HepG2 (cell line): ENCODE data around the gene INPP5E. TPM values are rescaled to one million over a fixed set of nuclear protein-coding genes. Genes with fewer than 3 reads are reported as not detected.

Source experiments
- CEBPB ChIP-seq: IDR thresholded peaks from 2 replicates; pipeline ENCODE4 v1.6.1; 2011; ENCODE audit warnings: low read depth, low read length, improper control_type of control experiment, borderline replicate concordance
- GATAD1 ChIP-seq: IDR thresholded peaks from 2 replicates; pipeline ENCODE4 v1.6.1; 2016; ENCODE audit warnings: missing genetic modification reagents, missing compliant biosample characterization
- PRPF4 ChIP-seq: fragments of 200-400 bp; formaldehyde crosslinking; IDR thresholded peaks from 2 replicates; pipeline ENCODE4 v1.6.1; 2016; ENCODE audit warnings: low read length, low read depth; ENCODE audit not compliant: poor library complexity, severe bottlenecking
- ZNF350 ChIP-seq: sonication (generic); formaldehyde crosslinking; IDR thresholded peaks from 2 replicates; pipeline ENCODE4 v1.4.0; 2020; ENCODE audit warnings: mild to moderate bottlenecking, low read depth, missing genetic modification reagents, borderline replicate concordance
- ZNF678 ChIP-seq: sonication (generic); formaldehyde crosslinking; IDR thresholded peaks from 2 replicates; pipeline ENCODE4 v1.4.0; 2020; ENCODE audit warnings: mild to moderate bottlenecking, missing genetic modification reagents
- ZNF879 ChIP-seq: sonication (generic); formaldehyde crosslinking; IDR thresholded peaks from 2 replicates; pipeline ENCODE4 v1.8.1; 2023; ENCODE audit warnings: missing genetic modification reagents
- polyA plus RNA-seq, 8 experiments: library from polyadenylated mRNA; depleted of rRNA in 3 of 8; stranded (reverse) in 7 of 8; unstranded in 1 of 8; fragments of >200 nt; fragmentation: Illumina TruSeq in 4 of 8; extraction: Trizol in 4 of 8; gene quantifications; 2 replicates each; pipeline versions ENCODE4 v1.2.1 to v1.2.3, GENCODE V29; 2011 to 2016; ENCODE audit warnings: low read depth in 4 of 8, missing spikeins in 1 of 8, mixed read lengths in 1 of 8; ENCODE audit not compliant: insufficient read depth in 1 of 8
- total RNA-seq, 5 experiments: library from RNA; depleted of rRNA; stranded (reverse); fragments of >200 nt; fragmentation: Illumina TruSeq; extraction: Trizol; gene quantifications; 2 replicates each; pipeline ENCODE4 v1.2.3, GENCODE V29; 2016; ENCODE audit warnings: low read depth in 1 of 5
- TF ChIP-seq, protein P1 (sequence below): sonication (generic); formaldehyde crosslinking; IDR thresholded peaks from 2 replicates; pipeline ENCODE4 v1.8.1; 2023; ENCODE audit warnings: mild to moderate bottlenecking, missing genetic modification reagents, borderline replicate concordance
- TF ChIP-seq, protein P2 (sequence below): sonication (generic); formaldehyde crosslinking; conservative IDR thresholded peaks from 2 replicates; pipeline ENCODE4 v1.4.0; 2020; ENCODE audit warnings: missing genetic modification reagents
- TF ChIP-seq, protein P3 (sequence below): sonication (generic); formaldehyde crosslinking; IDR thresholded peaks from 2 replicates; pipeline ENCODE4 v1.4.0; 2020; ENCODE audit warnings: missing genetic modification reagents
- TF ChIP-seq, protein P4 (sequence below): sonication (generic); formaldehyde crosslinking; IDR thresholded peaks from 2 replicates; pipeline ENCODE4 v1.4.0; 2020; ENCODE audit warnings: missing genetic modification reagents, mild to moderate bottlenecking, borderline replicate concordance
- TF ChIP-seq, protein P5 (sequence below): sonication (generic); formaldehyde crosslinking; IDR thresholded peaks from 2 replicates; pipeline ENCODE4 v1.4.0; 2020; ENCODE audit warnings: mild to moderate bottlenecking, missing genetic modification reagents
- TF ChIP-seq, protein P6 (sequence below): sonication (generic); formaldehyde crosslinking; IDR thresholded peaks from 2 replicates; pipeline ENCODE4 v1.4.0; 2020; ENCODE audit warnings: missing genetic modification reagents; ENCODE audit errors: not compliant biosample characterization

INPP5E gene
- total and polyA plus RNA-seq, 2 of the 13 experiments (the other 11 are each of a cell fraction or from before 2014, with no cell fraction given): 5.5 TPM

DNA sequence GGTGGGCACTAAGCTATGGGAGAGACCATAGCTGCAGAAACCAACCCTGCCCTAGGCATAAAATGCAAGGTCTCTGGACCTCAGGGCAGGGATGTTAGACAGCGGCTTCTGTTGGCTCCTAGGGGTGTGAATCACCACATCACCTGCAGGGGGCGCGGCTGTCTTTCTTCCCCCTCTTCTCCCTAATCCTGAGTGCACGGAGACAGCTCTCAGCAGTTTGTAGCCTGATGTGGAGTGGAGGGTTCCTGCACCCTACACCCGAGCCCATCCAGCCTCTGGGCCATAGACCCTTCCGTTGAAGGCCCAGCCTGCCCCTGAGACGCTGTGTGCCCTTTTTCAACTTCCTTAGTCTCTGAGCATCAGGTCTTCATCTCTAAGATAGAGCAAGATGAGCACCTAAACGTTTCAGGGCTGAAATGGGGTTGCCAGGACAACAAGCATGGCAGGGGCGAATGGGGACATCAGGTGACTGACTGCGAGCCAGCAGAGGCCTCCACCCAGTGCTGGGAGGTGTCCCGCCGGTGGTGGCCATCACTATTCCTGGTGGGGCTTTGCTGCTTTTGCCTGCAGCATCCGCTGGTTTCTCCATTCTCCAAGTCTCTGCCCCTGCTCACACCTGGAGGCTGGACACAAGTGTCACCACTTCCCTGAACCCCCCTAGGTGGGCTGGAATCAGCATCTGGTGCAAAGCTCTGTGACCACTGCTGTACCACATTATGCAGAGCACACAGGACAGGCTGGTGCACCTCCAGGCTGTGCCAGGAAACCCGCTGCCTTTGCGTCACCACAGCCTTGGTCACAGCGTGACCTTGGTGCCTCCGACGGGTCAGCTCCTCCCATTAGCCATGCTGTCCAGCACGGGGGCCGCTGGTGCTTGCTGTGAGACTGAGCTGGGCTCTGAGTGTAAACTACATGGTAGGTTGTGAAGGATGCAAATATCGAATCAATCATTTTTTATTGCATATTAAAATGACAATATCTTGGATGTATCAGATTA lies 45.7 kb upstream of the INPP5E start (continued):
- peak; percentile 67; the same call in 1 of the 2 replicates for TF ChIP-seq CEBPB
- TF ChIP-seq, protein P1, sequence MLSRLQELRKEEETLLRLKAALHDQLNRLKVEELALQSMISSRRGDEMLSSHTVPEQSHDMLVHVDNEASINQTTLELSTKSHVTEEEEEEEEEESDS: no peak
- TF ChIP-seq, protein P2, sequence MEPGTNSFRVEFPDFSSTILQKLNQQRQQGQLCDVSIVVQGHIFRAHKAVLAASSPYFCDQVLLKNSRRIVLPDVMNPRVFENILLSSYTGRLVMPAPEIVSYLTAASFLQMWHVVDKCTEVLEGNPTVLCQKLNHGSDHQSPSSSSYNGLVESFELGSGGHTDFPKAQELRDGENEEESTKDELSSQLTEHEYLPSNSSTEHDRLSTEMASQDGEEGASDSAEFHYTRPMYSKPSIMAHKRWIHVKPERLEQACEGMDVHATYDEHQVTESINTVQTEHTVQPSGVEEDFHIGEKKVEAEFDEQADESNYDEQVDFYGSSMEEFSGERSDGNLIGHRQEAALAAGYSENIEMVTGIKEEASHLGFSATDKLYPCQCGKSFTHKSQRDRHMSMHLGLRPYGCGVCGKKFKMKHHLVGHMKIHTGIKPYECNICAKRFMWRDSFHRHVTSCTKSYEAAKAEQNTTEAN (CRISPR knock-in tag): 0 out of 2 replicates have a peak, but pooled peaks have one; percentile 31
- TF ChIP-seq, protein P3, sequence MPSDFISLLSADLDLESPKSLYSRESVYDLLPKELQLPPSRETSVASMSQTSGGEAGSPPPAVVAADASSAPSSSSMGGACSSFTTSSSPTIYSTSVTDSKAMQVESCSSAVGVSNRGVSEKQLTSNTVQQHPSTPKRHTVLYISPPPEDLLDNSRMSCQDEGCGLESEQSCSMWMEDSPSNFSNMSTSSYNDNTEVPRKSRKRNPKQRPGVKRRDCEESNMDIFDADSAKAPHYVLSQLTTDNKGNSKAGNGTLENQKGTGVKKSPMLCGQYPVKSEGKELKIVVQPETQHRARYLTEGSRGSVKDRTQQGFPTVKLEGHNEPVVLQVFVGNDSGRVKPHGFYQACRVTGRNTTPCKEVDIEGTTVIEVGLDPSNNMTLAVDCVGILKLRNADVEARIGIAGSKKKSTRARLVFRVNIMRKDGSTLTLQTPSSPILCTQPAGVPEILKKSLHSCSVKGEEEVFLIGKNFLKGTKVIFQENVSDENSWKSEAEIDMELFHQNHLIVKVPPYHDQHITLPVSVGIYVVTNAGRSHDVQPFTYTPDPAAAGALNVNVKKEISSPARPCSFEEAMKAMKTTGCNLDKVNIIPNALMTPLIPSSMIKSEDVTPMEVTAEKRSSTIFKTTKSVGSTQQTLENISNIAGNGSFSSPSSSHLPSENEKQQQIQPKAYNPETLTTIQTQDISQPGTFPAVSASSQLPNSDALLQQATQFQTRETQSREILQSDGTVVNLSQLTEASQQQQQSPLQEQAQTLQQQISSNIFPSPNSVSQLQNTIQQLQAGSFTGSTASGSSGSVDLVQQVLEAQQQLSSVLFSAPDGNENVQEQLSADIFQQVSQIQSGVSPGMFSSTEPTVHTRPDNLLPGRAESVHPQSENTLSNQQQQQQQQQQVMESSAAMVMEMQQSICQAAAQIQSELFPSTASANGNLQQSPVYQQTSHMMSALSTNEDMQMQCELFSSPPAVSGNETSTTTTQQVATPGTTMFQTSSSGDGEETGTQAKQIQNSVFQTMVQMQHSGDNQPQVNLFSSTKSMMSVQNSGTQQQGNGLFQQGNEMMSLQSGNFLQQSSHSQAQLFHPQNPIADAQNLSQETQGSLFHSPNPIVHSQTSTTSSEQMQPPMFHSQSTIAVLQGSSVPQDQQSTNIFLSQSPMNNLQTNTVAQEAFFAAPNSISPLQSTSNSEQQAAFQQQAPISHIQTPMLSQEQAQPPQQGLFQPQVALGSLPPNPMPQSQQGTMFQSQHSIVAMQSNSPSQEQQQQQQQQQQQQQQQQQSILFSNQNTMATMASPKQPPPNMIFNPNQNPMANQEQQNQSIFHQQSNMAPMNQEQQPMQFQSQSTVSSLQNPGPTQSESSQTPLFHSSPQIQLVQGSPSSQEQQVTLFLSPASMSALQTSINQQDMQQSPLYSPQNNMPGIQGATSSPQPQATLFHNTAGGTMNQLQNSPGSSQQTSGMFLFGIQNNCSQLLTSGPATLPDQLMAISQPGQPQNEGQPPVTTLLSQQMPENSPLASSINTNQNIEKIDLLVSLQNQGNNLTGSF (CRISPR knock-in tag): no peak
- TF ChIP-seq, protein P4, sequence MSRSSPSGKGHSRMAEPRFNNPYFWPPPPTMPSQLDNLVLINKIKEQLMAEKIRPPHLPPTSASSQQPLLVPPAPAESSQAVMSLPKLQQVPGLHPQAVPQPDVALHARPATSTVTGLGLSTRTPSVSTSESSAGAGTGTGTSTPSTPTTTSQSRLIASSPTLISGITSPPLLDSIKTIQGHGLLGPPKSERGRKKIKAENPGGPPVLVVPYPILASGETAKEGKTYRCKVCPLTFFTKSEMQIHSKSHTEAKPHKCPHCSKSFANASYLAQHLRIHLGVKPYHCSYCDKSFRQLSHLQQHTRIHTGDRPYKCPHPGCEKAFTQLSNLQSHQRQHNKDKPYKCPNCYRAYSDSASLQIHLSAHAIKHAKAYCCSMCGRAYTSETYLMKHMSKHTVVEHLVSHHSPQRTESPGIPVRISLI: no peak
- peak; percentile 23; the same call in 1 of the 2 replicates for TF ChIP-seq ZNF350
- TF ChIP-seq ZNF879: 0 out of 2 replicates have a peak, but pooled peaks have one; percentile 50
- TF ChIP-seq, protein P5, sequence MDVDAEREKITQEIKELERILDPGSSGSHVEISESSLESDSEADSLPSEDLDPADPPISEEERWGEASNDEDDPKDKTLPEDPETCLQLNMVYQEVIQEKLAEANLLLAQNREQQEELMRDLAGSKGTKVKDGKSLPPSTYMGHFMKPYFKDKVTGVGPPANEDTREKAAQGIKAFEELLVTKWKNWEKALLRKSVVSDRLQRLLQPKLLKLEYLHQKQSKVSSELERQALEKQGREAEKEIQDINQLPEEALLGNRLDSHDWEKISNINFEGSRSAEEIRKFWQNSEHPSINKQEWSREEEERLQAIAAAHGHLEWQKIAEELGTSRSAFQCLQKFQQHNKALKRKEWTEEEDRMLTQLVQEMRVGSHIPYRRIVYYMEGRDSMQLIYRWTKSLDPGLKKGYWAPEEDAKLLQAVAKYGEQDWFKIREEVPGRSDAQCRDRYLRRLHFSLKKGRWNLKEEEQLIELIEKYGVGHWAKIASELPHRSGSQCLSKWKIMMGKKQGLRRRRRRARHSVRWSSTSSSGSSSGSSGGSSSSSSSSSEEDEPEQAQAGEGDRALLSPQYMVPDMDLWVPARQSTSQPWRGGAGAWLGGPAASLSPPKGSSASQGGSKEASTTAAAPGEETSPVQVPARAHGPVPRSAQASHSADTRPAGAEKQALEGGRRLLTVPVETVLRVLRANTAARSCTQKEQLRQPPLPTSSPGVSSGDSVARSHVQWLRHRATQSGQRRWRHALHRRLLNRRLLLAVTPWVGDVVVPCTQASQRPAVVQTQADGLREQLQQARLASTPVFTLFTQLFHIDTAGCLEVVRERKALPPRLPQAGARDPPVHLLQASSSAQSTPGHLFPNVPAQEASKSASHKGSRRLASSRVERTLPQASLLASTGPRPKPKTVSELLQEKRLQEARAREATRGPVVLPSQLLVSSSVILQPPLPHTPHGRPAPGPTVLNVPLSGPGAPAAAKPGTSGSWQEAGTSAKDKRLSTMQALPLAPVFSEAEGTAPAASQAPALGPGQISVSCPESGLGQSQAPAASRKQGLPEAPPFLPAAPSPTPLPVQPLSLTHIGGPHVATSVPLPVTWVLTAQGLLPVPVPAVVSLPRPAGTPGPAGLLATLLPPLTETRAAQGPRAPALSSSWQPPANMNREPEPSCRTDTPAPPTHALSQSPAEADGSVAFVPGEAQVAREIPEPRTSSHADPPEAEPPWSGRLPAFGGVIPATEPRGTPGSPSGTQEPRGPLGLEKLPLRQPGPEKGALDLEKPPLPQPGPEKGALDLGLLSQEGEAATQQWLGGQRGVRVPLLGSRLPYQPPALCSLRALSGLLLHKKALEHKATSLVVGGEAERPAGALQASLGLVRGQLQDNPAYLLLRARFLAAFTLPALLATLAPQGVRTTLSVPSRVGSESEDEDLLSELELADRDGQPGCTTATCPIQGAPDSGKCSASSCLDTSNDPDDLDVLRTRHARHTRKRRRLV (CRISPR knock-in tag): 0 out of 2 replicates have a peak, but pooled peaks have one; percentile 27
- TF ChIP-seq ZNF678 (CRISPR knock-in tag): 0 out of 2 replicates have a peak, but pooled peaks have one; percentile 41
- TF ChIP-seq PRPF4: no peak
- TF ChIP-seq, protein P6, sequence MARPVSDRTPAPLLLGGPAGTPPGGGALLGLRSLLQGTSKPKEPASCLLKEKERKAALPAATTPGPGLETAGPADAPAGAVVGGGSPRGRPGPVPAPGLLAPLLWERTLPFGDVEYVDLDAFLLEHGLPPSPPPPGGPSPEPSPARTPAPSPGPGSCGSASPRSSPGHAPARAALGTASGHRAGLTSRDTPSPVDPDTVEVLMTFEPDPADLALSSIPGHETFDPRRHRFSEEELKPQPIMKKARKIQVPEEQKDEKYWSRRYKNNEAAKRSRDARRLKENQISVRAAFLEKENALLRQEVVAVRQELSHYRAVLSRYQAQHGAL: no peak
- no peak for TF ChIP-seq GATAD1 (CRISPR knock-in tag)
